Natural killer cell treated with Interleukin-12 subunit alpha and Interleukin-12 subunit beta and Interleukin-15 and Interleukin-18, amount 100 ng/mL, for 72 hours (primary cell): ENCODE measurements around the gene POLR3K. TPM values are rescaled to one million over a fixed set of nuclear protein-coding genes. Genes with fewer than 3 reads are reported as not detected.
A peak's percentile ranks its signal among the peaks of the same experiment; 100 is the strongest.

Experiments used
- ATAC-seq, 2 donors: fragments of 150-1000 bp; cut with Tn5 transposase in 1 of 2; sonication (Bioruptor Pico), chemical (Tn5 transposase) in 1 of 2; 2 replicates each; pipeline ENCODE4 v1.10.0; 2021
- DNase-seq: peaks from one replicate; pipeline ENCODE4 v3.0.0; 2022; ENCODE audit warnings: low spot score
- H3K27ac Mint-ChIP-seq, 2 donors: 1 replicate in 1 of 2; 2 replicates in 1 of 2; pipeline ENCODE4 v1.8.0; 2022; ENCODE audit warnings: mixed read lengths in 2 of 2, mild to moderate bottlenecking in 1 of 2, moderate library complexity in 1 of 2
- H3K27me3 Mint-ChIP-seq, 2 donors: 1 replicate in 1 of 2; 2 replicates in 1 of 2; pipeline ENCODE4 v1.8.0; 2022; ENCODE audit warnings: mixed read lengths in 2 of 2
- H3K36me3 Mint-ChIP-seq: one replicate; pipeline ENCODE4 v1.8.0; 2022; ENCODE audit warnings: mixed read lengths
- H3K4me1 Mint-ChIP-seq, 2 donors: 1 replicate in 1 of 2; 2 replicates in 1 of 2; pipeline ENCODE4 v1.8.0; 2022; ENCODE audit warnings: low read depth in 2 of 2, mixed read lengths in 2 of 2, mild to moderate bottlenecking in 1 of 2
- H3K4me3 Mint-ChIP-seq: one replicate; pipeline ENCODE4 v1.8.0; 2022; ENCODE audit warnings: mixed read lengths
- H3K9me3 Mint-ChIP-seq: 2 replicates; pipeline ENCODE4 v1.8.0; 2022; ENCODE audit warnings: mixed read lengths
- total RNA-seq, 2 donors: library from RNA; stranded (reverse); gene quantifications; one replicate each; pipeline ENCODE4 v1.2.3, GENCODE V29; 2022

POLR3K gene
- total RNA-seq, 2 donors from 2014 or later, result 39.8 to 84.7 TPM

- Mint-ChIP-seq H3K9me3 (no peaks in the 10 kb centered on the region), H3K27ac (no peak overlapping the region), H3K27me3 (peaks cover 8 to 9% of the 10 kb centered on the region in 2 donors), H3K4me3 (no peak overlapping the region), H3K36me3 (no peaks in the 10 kb centered on the region), H3K4me1 (peaks cover 26 to 28% of the 10 kb centered on the region in 2 donors)
- no peak for DNase-seq
- ATAC-seq, result no peak
Measured at GRCh38 chr16:74747-75334, 21.4 kb upstream of the POLR3K start.

DNA sequence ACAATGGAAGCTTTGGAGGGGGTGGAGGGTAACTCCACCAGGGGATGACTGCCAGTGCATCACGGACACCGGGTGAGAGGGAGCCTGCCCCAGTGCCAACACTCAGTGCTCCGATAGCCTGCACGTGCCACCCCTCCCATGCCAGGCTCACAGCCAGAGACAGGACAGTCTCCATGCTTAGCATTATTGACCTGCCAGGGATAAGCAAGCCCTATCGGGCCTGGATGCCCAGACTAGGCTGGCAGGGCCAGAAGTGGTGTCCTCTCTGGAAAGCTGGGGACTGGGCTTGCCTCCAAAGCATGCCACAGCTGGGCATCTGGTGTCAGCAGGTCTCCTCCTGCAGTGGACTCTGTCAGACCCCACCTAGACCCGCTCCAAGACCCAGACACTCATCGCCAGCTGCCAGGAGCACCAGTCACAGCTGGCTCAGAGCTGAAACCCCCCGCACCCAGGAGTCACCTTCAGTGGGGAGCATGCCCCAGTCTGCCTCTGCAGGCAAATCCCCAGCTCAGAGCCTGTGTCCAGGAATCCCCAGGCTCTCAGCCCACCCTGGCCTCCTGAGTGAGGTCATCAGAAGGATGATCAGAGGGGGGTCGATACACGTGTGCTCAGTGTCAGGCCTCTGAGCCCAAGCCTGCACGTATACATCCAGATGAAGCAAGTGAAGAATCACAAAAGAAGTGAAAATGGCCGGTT, 20.8 kb upstream of the POLR3K start:
- Mint-ChIP-seq H3K9me3 (no peaks in the 10 kb centered on the region), H3K36me3 (no peaks in the 10 kb centered on the region), H3K27ac (no peak overlapping the region), H3K4me3 (no peak overlapping the region), H3K27me3 (peaks cover 8 to 12% of the 10 kb centered on the region in 2 donors), H3K4me1 (peaks cover 22 to 25% of the 10 kb centered on the region in 2 donors)
- DNase-seq (no peak), ATAC-seq (no peak)

GRCh38 chr16:72561-73548, 19.4 kb upstream of the POLR3K start, which contains the start of gene RHBDF1:
Gene RHBDF1, minus strand, starts transcription at chr16:72631. Its CDS starts 7,616 bp downstream, at chr16:65015.
- H3K27me3 Mint-ChIP-seq, result peaks cover 8 to 12% of the 10 kb centered on the region in 2 donors
- H3K27ac Mint-ChIP-seq, result no peak within 1 kb of the TSS
- no peaks in the 10 kb centered on the region for H3K9me3 Mint-ChIP-seq
- ATAC-seq, result peak; percentile 53 to 84
- peaks cover 14 to 18% of the 10 kb centered on the region in 2 donors for H3K4me1 Mint-ChIP-seq
- H3K36me3 Mint-ChIP-seq, result no peaks in the 10 kb centered on the region
- DNase-seq, result no peak
- H3K4me3 Mint-ChIP-seq, result peak within 1 kb of the TSS; percentile 82

DNA sequence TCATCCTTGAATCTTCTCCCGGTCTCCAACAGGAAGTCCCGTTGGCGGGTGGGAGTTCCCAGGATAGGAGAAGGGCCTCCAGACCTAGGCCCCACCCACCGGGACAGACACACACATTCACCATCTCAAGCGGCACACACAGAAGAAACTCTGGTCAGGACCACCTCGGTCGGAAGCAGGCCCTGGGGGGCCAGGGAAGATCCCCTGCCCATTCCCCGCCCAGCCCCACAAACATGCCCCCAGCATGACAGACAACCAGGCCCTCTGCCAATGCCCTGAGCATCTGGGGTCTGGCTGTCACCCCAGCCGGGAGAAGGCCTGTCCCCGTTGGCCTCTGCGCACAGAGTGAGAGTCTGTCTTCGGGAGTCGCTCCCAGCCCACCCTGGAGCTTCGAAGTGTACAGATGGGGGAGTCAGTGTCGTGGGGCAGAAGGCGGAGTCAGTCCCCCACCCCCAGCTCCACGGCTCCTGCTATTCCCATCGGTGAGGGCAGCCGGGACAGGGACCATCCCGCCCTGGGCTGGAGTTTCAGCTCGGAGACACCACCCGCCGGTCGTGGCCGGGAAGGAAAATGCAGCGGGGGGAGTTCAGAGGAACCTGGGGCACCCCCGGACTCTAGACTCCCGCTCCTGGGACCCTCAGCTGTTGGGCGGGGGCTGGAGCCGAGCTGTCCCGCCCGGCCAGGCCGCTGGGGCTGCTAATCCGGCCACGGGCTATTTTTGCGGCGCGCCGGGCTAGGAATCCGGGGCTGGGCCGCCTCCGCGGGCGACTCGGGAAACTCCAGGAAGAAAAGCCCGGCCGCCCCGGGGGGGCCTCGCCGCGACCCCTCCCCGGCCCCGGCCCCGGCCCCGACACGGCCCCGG, 18.4 kb upstream of the POLR3K start:
- DNase-seq (no peak), ATAC-seq (no peak)
- Mint-ChIP-seq H3K9me3 (no peaks in the 10 kb centered on the region), H3K4me1 (peaks cover 13 to 17% of the 10 kb centered on the region in 2 donors), H3K27me3 (peaks cover 8 to 16% of the 10 kb centered on the region in 2 donors), H3K36me3 (no peaks in the 10 kb centered on the region), H3K4me3 (no peak overlapping the region), H3K27ac (no peak overlapping the region)

- H3K27ac Mint-ChIP-seq, result no peak overlapping the region
- H3K27me3 Mint-ChIP-seq, result peaks cover 8 to 16% of the 10 kb centered on the region in 2 donors
- DNase-seq (no peak), ATAC-seq (no peak)
- peaks cover 7 to 11% of the 10 kb centered on the region in 2 donors for H3K4me1 Mint-ChIP-seq
- H3K36me3 Mint-ChIP-seq, result no peaks in the 10 kb centered on the region
- H3K4me3 Mint-ChIP-seq, result no peak overlapping the region
- no peaks in the 10 kb centered on the region for H3K9me3 Mint-ChIP-seq
Measured at GRCh38 chr16:71210-71539, 17.8 kb upstream of the POLR3K start.

- no peaks in the 10 kb centered on the region for H3K9me3 Mint-ChIP-seq
- peaks cover 8 to 13% of the 10 kb centered on the region in 2 donors for H3K27me3 Mint-ChIP-seq
- DNase-seq (no peak), ATAC-seq (no peak)
- H3K27ac Mint-ChIP-seq, result no peak overlapping the region
- H3K4me3 Mint-ChIP-seq, result no peak overlapping the region
- H3K4me1 Mint-ChIP-seq, result peaks cover 6 to 7% of the 10 kb centered on the region in 2 donors
- no peaks in the 10 kb centered on the region for H3K36me3 Mint-ChIP-seq
Measured at GRCh38 chr16:69181-69580, 15.8 kb upstream of the POLR3K start.

GRCh38 chr16:67884-68789, 14.7 kb upstream of the POLR3K start:
- H3K27ac Mint-ChIP-seq, result no peak overlapping the region
- no peak overlapping the region for H3K4me3 Mint-ChIP-seq
- DNase-seq (no peak), ATAC-seq (no peak)
- H3K4me1 Mint-ChIP-seq, result peaks cover 5 to 7% of the 10 kb centered on the region in 2 donors
- no peaks in the 10 kb centered on the region for H3K9me3 Mint-ChIP-seq
- peaks cover 6 to 10% of the 10 kb centered on the region in 2 donors for H3K27me3 Mint-ChIP-seq
- H3K36me3 Mint-ChIP-seq, result no peaks in the 10 kb centered on the region

DNA sequence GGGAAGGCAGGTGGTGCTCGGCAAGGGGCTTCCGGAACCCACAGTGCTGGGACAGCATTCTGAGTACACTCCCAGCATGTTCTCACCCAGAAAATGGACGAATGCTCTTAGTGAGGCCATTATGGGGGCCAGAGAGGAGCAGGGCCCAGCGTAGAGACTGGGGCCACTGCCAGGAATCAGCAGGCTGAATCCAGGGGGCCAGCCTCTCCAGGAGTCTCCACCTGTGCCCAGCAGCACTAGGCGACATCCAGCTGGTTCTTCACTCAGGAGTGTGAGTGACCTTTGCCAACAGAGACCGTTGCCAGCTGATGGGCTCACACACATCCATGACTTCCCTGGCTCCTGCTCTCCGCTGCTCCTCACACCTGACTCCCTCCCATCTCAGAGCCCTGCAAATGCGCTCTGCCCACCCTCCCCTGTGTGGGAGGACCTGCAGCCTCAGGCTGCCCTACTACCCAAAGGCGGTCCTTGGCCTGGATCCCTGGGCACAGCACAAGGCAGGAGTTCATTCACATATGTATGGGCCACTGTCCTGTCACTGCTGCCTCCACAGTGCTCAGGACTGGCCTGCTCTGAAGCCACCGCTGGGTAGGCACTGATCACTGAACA, 13.9 kb upstream of the POLR3K start:
- Mint-ChIP-seq H3K4me1 (peaks cover 0 to 3% of the 10 kb centered on the region in 2 donors), H3K27ac (no peak overlapping the region), H3K9me3 (no peaks in the 10 kb centered on the region), H3K36me3 (no peaks in the 10 kb centered on the region), H3K4me3 (no peak overlapping the region), H3K27me3 (peaks cover 0 to 6% of the 10 kb centered on the region in 2 donors)
- no peak for ATAC-seq
- no peak for DNase-seq

GRCh38 chr16:66309-67182, 13.1 kb upstream of the POLR3K start:
- Mint-ChIP-seq H3K27me3 (peaks cover 0 to 6% of the 10 kb centered on the region in 2 donors), H3K9me3 (no peaks in the 10 kb centered on the region), H3K4me3 (no peak overlapping the region), H3K4me1 (peaks cover 0 to 3% of the 10 kb centered on the region in 2 donors), H3K36me3 (no peaks in the 10 kb centered on the region), H3K27ac (no peak overlapping the region)
- ATAC-seq, result no peak
- DNase-seq, result no peak

GRCh38 chr16:65745-66144, 12.3 kb upstream of the POLR3K start:
- Mint-ChIP-seq H3K27ac (no peak overlapping the region), H3K36me3 (no peaks in the 10 kb centered on the region), H3K4me1 (peaks cover 0 to 3% of the 10 kb centered on the region in 2 donors), H3K4me3 (no peak overlapping the region), H3K9me3 (no peaks in the 10 kb centered on the region), H3K27me3 (peaks cover 0 to 6% of the 10 kb centered on the region in 2 donors)
- peak; percentile 89 for DNase-seq
- ATAC-seq, result peak; percentile 81

- ATAC-seq, result no peak
- H3K27ac Mint-ChIP-seq, result no peak overlapping the region
- DNase-seq, result no peak
- H3K9me3 Mint-ChIP-seq, result no peaks in the 10 kb centered on the region
- peaks cover 0 to 3% of the 10 kb centered on the region in 2 donors for H3K4me1 Mint-ChIP-seq
- H3K4me3 Mint-ChIP-seq, result no peak overlapping the region
- H3K36me3 Mint-ChIP-seq, result no peaks in the 10 kb centered on the region
- H3K27me3 Mint-ChIP-seq, result peaks cover 0 to 6% of the 10 kb centered on the region in 2 donors
Measured at GRCh38 chr16:64914-65255, 11.5 kb upstream of the POLR3K start.
